Activated CD8-positive, alpha-beta memory T cell treated with anti-CD3 and anti-CD28 coated beads, Interleukin-2, amount 50 U/mL, for 1 hour (primary cell): ENCODE measurements around the gene GTF2I.
"Not testable (repeated sequence)": the region's sequence is repeated elsewhere in the genome, so short reads cannot be mapped to it uniquely, and the experiment has no call there.

Experiments used
- DNase-seq: peaks from one replicate; pipeline ENCODE4 v3.0.0-alpha.2; 2020; ENCODE audit errors: extremely low read depth

Gene GTF2I

GRCh38 chr7:74657692-74658177 lies at the start of gene GTF2I:
Gene GTF2I (plus strand): TSS chr7:74657718. CDS start chr7:74689129, 31,411 bp downstream.
- DNase-seq, result no peak

- no peak for DNase-seq
Measured at GRCh38 chr7:74612015-74612829, 45.3 kb upstream of the GTF2I start.

- DNase-seq, result no peak
Measured at GRCh38 chr7:74615933-74616780, 41.4 kb upstream of the GTF2I start.

GRCh38 chr7:74617180-74617744 lies 40.3 kb upstream of the GTF2I start:
- no peak for DNase-seq

- no peak for DNase-seq
Measured at GRCh38 chr7:74619235-74619860, 38.2 kb upstream of the GTF2I start.

GRCh38 chr7:74622228-74622749 lies 35.2 kb upstream of the GTF2I start:
- DNase-seq, result no peak

GRCh38 chr7:74623135-74623534 lies 34.4 kb upstream of the GTF2I start:
- no peak for DNase-seq

- DNase-seq, result no peak
Measured at GRCh38 chr7:74625446-74625845, 32.1 kb upstream of the GTF2I start.

- no peak for DNase-seq
Measured at GRCh38 chr7:74627661-74628411, 29.7 kb upstream of the GTF2I start.

- DNase-seq, result no peak
Measured at GRCh38 chr7:74632505-74632904, 25.0 kb upstream of the GTF2I start.

- DNase-seq, result no peak
Measured at GRCh38 chr7:74633451-74633921, 24.0 kb upstream of the GTF2I start.

- no peak for DNase-seq
Measured at GRCh38 chr7:74637745-74638144, 19.8 kb upstream of the GTF2I start.

- DNase-seq, result peak; percentile 49
Measured at GRCh38 chr7:74650055-74650454, 7.5 kb upstream of the GTF2I start.

- not testable (repeated sequence) for DNase-seq
Measured at GRCh38 chr7:74650493-74651132, 6.9 kb upstream of the GTF2I start.

GRCh38 chr7:74651133-74651504 lies 6.4 kb upstream of the GTF2I start:
- DNase-seq, result not testable (repeated sequence)

GRCh38 chr7:74653686-74654181 lies 3.8 kb upstream of the GTF2I start:
- no peak for DNase-seq

GRCh38 chr7:74654811-74655210 lies 2.7 kb upstream of the GTF2I start:
- no peak for DNase-seq

- no peak for DNase-seq
Measured at GRCh38 chr7:74655324-74655723, 2.2 kb upstream of the GTF2I start.

GRCh38 chr7:74655768-74656440 lies 1.6 kb upstream of the GTF2I start:
- DNase-seq, result no peak

- no peak for DNase-seq
Measured at GRCh38 chr7:74656441-74656836, 1.1 kb upstream of the GTF2I start.
